NK-92 (cell line): Measurements from ENCODE around the gene SDHAF2.
"Not testable (repeated sequence)": the region's sequence is repeated elsewhere in the genome, so short reads cannot be mapped to it uniquely, and the experiment has no call there.

Experiments used
- DNase-seq: peaks from one replicate; lab custom pipeline; 2025; ENCODE audit not compliant: unreplicated experiment; lab: John Stamatoyannopoulos, UW

The SDHAF2 gene

DNA sequence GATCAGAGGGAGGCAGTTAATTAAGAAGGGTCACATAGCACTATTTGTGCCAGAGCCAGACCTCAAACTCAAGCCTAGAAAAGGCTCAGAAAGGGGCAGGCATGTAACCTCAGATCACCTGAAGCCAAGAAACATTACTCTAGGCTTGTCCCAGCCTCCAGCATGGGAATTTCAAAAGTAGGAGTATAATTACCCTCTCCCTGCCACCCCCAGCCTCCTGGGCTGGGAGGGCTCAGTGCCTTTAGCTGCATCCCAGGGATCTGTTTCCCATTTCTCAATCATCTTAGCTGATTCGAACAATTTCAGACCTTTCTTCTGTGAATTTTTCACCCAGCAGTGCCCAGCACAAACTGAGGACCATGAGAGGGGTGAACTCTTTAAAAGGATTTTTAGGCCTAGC, 45.5 kb downstream of the SDHAF2 start:
- no peak for DNase-seq

DNA sequence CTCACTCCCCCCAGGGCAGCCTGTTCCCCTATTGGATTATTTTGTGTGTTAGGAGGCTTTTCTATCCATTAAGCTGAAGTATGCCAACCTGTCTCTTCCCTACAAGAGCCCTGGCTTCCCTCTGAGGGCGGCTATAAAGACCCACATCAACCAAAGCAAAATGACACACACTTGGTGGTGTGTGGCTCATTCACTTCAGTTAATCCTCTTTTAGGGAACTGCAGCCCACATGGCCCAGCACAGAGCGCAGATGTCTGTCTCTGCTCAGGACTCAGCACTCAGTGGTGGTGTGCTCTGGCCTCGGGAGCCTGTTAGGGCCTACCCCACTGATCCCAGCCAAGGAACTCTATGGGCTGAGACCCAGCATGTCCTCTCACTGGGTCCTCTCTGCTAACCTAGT, 46.4 kb downstream of the SDHAF2 start:
- no peak for DNase-seq

- DNase-seq: no peak
Measured at GRCh38 chr11:61477126-61477525, 47.2 kb downstream of the SDHAF2 start.

DNA sequence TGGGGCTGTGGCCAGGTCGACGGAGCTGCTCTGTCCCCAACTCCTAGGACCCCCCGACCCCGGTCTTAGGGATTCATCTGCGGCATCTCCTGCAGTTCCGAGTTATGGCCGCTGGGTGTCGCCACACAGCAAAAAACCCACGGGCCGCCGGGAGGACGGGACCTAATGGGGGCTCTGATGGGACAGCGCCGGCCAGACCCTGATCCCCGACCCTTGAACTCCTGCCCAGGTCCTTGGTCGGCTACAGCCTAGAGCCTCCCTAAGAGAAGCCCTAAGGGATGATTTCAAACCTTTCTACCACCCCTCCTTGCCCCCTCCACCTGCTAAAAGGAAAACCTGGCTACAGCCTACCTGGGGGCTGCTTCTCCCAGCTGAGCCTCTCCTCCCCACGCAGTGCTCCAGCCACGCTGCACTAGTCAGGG, 47.8 kb downstream of the SDHAF2 start:
- DNase-seq: no peak

DNA sequence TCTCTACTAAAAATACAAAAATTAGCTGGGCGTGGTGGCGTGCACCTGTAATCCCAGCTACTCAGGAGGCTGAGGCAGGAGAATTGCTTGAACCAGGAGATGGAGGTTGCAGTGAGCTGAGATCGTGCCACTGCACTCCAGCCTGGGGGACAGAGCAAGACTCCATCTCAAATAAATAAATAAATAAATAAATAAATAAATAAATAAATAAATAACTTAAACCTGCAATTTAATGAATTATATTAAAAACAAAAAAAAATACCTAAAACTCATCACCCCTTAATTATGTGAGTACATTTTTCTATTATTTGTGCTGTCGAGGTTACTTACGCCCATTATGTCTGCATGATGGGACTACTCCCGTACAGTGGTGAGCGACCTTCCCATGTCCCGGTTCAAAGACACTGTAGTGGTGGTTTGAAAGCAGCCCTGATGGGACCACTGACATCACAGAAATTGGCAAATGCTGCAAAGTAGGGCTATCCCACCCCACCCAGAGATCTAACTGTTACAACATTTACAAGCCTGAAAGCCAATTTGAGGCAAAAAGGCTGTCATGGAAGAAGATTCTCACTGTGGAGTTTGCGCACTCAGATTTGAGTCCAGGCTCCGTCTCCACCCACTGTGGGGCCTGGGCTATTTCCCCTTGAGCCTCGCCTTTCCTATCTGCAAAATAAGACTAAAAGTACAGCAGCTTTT, 49.6 kb downstream of the SDHAF2 start:
- not testable (repeated sequence) for DNase-seq

DNA sequence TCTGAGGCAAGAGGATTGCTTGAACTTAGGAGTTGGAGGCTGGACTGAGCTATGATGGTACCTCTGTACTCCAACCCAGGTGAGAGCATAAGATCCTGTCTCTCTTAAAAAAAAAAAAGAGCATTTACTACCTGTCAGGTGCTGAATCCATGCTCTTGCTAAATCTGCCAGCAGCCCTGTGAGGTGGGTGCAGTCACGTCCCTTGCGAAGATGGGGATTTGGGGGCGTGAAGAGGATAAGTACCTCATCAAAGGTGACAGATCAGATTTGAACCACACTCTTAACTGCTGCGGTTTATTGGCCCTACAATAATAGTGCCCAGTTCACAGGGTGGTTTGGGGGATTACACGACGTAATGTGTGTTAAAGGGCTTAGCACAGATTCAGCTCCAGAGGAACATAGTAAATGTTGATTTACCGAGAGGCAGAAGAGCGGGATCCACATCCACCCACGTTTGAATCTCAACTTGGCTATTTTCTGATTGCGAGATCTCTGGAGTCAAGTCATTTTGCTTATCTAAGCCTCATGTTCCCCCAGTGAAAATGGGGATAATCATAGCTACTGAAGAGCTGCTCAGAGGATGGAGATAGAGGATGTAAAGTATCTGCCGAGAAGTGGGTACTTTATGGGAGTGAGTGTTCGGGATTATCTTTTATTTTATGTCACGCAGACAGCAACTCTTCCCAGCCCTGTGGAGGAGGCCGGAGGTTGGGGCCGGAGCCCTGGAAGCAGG, 50.5 kb downstream of the SDHAF2 start:
- DNase-seq: no peak

DNA sequence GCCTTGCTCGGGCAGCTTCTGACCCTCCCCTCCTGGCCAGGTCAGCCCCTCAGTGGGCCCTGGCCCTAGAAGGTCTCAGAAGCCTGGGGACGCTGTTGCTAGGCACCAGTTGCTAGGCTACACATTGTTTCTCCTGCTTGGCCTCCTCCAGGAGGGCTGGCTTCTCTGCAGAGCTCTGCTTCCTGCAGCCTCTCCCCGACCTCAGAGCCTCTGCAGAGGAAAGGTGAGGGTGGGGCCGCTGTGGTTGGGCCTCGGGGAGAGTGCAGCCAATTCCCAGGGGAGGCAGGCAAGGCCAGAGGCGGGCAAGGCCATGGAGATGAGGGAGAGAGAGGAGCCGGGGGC, 51.0 kb downstream of the SDHAF2 start:
- no peak for DNase-seq

DNA sequence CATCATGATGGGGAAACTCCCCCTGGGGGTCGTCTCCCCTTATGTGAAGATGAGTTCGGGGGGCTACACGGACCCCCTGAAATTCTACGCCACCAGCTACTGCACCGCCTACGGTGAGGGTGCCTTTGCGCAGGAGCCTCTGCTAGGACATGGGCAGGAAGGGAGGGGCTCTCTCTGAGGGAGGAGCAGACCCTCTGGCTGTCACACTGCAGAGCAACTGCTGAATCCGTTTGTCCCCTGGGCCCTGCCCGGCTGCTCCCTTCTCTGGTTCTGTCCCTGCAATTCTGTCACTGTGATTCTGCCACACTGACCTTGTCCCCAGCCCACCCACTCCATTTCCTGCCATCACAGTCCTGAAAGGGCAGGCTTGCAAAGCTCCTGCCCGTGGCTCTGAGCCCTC, 51.9 kb downstream of the SDHAF2 start:
- no peak for DNase-seq

GRCh38 chr11:61482513-61482912, 52.6 kb downstream of the SDHAF2 start:
- no peak for DNase-seq

- no peak for DNase-seq
Measured at GRCh38 chr11:61484541-61484940, 54.6 kb downstream of the SDHAF2 start.

- no peak for DNase-seq
Measured at GRCh38 chr11:61485080-61485479, 55.2 kb downstream of the SDHAF2 start.

GRCh38 chr11:61486011-61486620, 56.2 kb downstream of the SDHAF2 start:
- no peak for DNase-seq

DNA sequence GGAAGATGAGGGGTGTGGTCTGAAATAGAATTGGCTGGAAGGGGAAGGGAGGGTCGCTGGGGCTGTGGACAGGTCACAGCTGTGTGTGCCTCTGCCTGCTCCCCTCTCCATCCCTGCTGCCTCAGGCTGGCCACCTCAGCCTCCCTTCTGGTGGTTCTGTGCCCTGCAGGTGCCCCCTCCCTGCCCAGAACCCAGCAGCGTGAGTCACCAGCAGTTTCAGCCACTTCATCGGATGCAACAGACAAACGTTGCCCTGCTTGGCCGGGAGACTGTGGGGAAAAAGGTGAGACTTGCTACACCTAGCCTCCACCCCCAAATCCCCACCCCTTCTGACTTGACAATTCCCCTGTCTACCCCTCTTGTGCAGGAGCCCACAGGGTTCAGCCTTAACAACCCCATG, 56.9 kb downstream of the SDHAF2 start:
- no peak for DNase-seq

DNA sequence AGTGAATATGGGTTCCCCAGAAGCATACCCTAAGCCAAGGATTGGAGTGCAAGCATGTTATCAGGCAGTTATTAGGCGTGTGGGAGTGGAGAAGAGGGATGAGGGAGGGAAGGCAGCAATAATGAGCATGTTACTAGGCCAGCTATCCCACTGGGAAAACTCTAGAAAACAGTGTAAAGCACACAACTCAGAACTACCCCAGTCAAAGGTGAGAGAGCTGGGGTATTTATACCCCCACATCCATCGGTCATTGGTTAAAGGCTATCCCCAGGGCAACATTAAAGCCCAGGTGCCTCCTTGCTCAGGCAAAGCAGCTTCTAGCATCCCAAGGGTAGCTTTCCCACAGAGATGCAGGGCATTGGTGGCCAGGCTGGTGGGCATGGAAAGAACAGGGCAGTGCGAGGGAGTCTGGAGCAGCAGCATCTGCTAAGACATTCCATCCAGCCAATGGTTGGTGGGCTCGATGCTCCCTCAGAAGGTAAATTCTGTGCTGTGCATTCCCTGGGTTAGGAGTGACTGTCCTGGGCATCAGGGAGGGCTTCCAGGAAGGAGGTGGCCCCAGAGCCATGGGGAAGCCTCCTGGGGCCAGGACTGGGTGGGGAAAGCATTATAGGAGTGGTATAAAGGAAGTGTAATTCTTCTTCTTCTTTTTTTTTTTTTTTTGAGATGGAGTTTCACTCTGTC, 57.6 kb downstream of the SDHAF2 start:
- no peak for DNase-seq

GRCh38 chr11:61488651-61489291, 58.8 kb downstream of the SDHAF2 start:
- DNase-seq: no peak

DNA sequence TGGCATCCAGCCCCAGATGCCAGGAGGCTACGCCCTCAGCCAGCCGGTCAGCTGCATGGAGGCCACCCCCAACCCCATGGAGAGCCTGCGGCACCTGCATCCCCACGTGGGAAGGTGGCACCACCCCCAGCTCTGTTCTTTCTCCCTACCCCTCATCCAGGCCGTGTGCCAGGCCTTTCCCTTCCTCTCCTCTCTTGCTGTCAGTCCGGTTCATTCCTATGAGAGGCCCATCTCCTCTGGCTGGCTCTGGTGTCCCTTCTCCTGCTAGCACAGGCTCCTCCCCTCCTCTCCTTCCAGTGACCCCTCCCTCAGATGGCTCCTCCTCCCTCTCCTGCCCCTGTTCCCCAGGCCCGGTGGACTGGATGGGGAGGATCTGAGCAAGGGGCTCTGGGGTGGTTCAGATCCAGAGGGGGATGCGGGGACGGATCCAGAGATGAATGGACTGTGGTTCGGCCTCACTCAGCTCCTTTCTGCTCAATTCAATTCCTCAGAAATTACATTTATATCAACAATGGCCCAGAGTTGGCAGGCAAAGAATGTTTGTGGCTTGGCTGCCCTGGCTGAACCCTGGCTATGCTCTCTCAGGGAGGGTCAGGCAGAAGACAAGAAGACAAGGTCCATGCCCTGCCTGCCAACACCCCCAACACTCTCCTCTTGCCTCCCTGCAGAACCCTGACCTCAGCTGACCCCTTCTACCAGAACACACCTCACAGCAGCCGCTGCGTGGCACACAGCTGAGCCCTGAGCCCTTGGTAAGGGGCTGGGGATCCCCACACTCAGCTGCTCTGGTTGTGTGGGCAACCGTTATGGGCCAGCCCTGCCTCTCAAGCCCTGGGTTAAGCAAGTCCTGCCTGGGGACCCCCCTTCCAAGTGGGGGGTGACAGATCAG, 60.2 kb downstream of the SDHAF2 start:
- DNase-seq: no peak

- no peak for DNase-seq
Measured at GRCh38 chr11:61491736-61492395, 61.9 kb downstream of the SDHAF2 start.

GRCh38 chr11:61494381-61494961, 64.5 kb downstream of the SDHAF2 start:
- DNase-seq: no peak

DNA sequence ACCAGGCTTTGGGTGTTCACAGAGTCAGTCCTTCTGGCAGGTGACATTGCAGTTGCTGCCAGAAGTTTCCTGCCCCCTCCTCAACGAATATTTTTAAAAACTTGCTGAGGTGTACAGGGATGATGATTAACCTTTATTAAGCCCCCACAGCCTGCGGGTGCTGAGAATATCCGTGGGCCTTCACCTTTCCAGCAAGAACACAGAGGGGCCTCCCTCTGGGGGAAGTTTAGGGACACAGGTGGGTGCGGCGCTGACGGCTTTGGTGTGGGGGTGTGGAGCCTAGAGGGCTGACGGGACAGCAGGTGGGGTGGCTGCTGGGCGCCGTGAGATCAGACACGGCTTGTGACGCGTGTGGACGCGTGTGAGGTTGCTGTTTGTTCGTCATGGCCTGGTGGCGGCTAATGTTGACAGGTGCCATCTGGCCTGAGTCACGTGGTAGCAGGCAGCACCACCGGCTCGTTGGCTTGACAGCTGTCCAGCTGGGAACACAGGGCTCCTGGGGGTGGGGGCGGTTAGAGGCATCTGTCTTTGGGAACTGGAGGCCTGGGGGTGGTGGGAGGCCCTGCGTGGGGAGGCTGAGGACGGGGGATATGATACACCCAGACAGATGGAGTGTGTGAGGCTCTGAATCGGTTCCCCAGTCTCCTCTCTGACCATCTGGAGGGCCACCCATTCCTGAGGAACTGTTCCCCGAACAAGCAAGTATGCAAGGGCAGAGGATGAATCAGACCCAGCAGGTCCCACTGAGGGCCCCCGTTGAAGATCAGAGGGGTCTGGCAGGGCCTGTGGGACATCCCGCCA, 66.1 kb downstream of the SDHAF2 start:
- DNase-seq: no peak
